Endothelial cell of umbilical vein (primary cell): ENCODE results near the gene NUDT22. TPM values are rescaled to one million over a fixed set of nuclear protein-coding genes. Genes with fewer than 3 reads are reported as not detected.

Experiments
- BruUV-seq: library from RNA; stranded (reverse); fragments of 400-500 nt; replicated peaks from 2 replicates; lab custom pipeline; 2021; lab: Mats Ljungman, UMichigan
- CTCF ChIA-PET: fragments of 300-600, 350-600 bp; sonication (Branson Sonifier 250); formaldehyde crosslinking; loops from one replicate; lab custom pipeline; 2021; ENCODE audit warnings: antibody characterized with exemption, inconsistent platforms; lab: Charles Lee
- POLR2A ChIA-PET: fragments of 300-600, 350-600 bp; sonication (Branson Sonifier 250); formaldehyde crosslinking; loops from one replicate; lab custom pipeline; 2021; ENCODE audit warnings: antibody characterized with exemption, inconsistent platforms; lab: Charles Lee
- DNase-seq: peaks from one replicate; pipeline ENCODE4 v3.0.0-alpha.2; 2011; ENCODE audit warnings: low read depth, low spot score
- FAIRE-seq: peaks from 2 replicates; lab custom pipeline; 2011; peaks lifted over from hg19 to GRCh38; lab: Jason Lieb, UNC
- H2AFZ ChIP-seq: 2 replicates; pipeline ENCODE4 v1.6.0; 2012; ENCODE audit warnings: low read depth, low read length, control low read depth, inconsistent platforms
- H3K27ac ChIP-seq: 2 replicates; pipeline ENCODE4 v1.5.1; 2011; ENCODE audit warnings: low read depth, mild to moderate bottlenecking, control low read depth, low read length, moderate library complexity; ENCODE audit not compliant: insufficient read depth
- H3K27me3 ChIP-seq, 2 experiments: 2 replicates each; pipeline versions ENCODE4 v1.6.0 to v1.6.1; 2011; ENCODE audit warnings: low read length in 2 of 2, mixed read lengths in 1 of 2; ENCODE audit not compliant: control insufficient read depth in 2 of 2, insufficient read depth in 2 of 2
- H3K36me3 ChIP-seq, 2 experiments: 2 replicates in 1 of 2; 3 replicates in 1 of 2; pipeline ENCODE4 v1.5.1; 2011; ENCODE audit warnings: low read length in 2 of 2, mild to moderate bottlenecking in 1 of 2, moderate library complexity in 1 of 2; ENCODE audit not compliant: control insufficient read depth in 2 of 2, insufficient read depth in 2 of 2; ENCODE audit errors: extremely low read depth in 1 of 2
- H3K4me1 ChIP-seq: 3 replicates; pipeline ENCODE4 v1.5.1; 2011; ENCODE audit warnings: mild to moderate bottlenecking, low read length; ENCODE audit not compliant: control insufficient read depth, insufficient read depth; ENCODE audit errors: extremely low read depth
- H3K4me2 ChIP-seq: 2 replicates; pipeline ENCODE4 v1.6.1; 2011; ENCODE audit warnings: low read length, control low read depth, mixed read lengths; ENCODE audit not compliant: insufficient read depth
- H3K4me3 ChIP-seq, 3 experiments: fragments of 200-600 bp in 1 of 3; sonication (generic), shearing (Covaris generic) in 1 of 3; replicated peaks in 1 of 3; 2 replicates each; pipeline ENCODE4 v1.5.1; 2011 to 2016; ENCODE audit warnings: control low read depth in 3 of 3, low read length in 3 of 3, mild to moderate bottlenecking in 2 of 3, inconsistent platforms in 1 of 3, low read depth in 1 of 3, moderate library complexity in 1 of 3; ENCODE audit not compliant: insufficient read depth in 1 of 3
- H3K79me2 ChIP-seq: 2 replicates; pipeline ENCODE4 v1.6.0; 2012; ENCODE audit warnings: low read length, inconsistent platforms; ENCODE audit not compliant: control insufficient read depth, insufficient read depth
- H3K9ac ChIP-seq: replicated peaks from 2 replicates; pipeline ENCODE3; 2011; ENCODE audit warnings: low read length, control low read depth; ENCODE audit not compliant: insufficient read depth; ENCODE audit errors: extremely low read depth
- H3K9me1 ChIP-seq: replicated peaks from 3 replicates; pipeline ENCODE4 v1.6.0; 2011; ENCODE audit warnings: mild to moderate bottlenecking, low read length; ENCODE audit not compliant: control insufficient read depth, insufficient read depth; ENCODE audit errors: extremely low read depth
- H3K9me3 ChIP-seq: replicated peaks from 2 replicates; pipeline ENCODE4 v1.5.1; 2012; ENCODE audit warnings: low read length, inconsistent platforms; ENCODE audit not compliant: control insufficient read depth, insufficient read depth
- H4K20me1 ChIP-seq: replicated peaks from 2 replicates; pipeline ENCODE3; 2011; ENCODE audit warnings: mild to moderate bottlenecking, low read length; ENCODE audit not compliant: control insufficient read depth, insufficient read depth; ENCODE audit errors: extremely low read depth
- FOS ChIP-seq: IDR thresholded peaks from 2 replicates; pipeline ENCODE4 v1.6.1; 2011; ENCODE audit warnings: mild to moderate bottlenecking, low read length, moderate library complexity, borderline replicate concordance; ENCODE audit not compliant: insufficient read depth
- JUN ChIP-seq: IDR thresholded peaks from 2 replicates; pipeline ENCODE4 v1.6.1; 2011; ENCODE audit warnings: borderline replicate concordance, low read depth; ENCODE audit not compliant: insufficient read length, insufficient read depth
- MAX ChIP-seq: IDR thresholded peaks from 2 replicates; pipeline ENCODE4 v1.6.1; 2011; ENCODE audit not compliant: insufficient read depth, insufficient read length
- POLR2A ChIP-seq: IDR thresholded peaks from 2 replicates; pipeline ENCODE4 v1.6.1; 2012; ENCODE audit warnings: low read depth, mild to moderate bottlenecking, control low read depth, low read length
- POLR2AphosphoS5 ChIP-seq: IDR thresholded peaks from 2 replicates; pipeline ENCODE4 v1.6.1; 2012; ENCODE audit warnings: low read depth, mild to moderate bottlenecking, control low read depth, low read length, moderate library complexity; ENCODE audit not compliant: insufficient read depth
- dilution Hi-C: fragments of 300-500 bp; cut with MboI; formaldehyde crosslinking; loops from one replicate; pipeline ENCODE4 v1.15.0; 2019; ENCODE audit warnings: low sequenced_read_pairs; ENCODE audit not compliant: extremely low pct_ligation_motif_present
- intact Hi-C: fragments of 100-400 bp; cut with micrococcal nuclease; formaldehyde crosslinking; loops from one replicate; pipeline ENCODE4 v1.10.0; 2022
- polyA plus RNA-seq, 4 experiments: library from polyadenylated mRNA; depleted of rRNA in 3 of 4; stranded (reverse) in 3 of 4; unstranded in 1 of 4; fragments of >200 nt; gene quantifications; 2 replicates each; pipeline versions ENCODE4 v1.2.1 to v1.2.3, GENCODE V29; 2011 to 2012; ENCODE audit warnings: missing spikeins in 1 of 4
- total RNA-seq: library from RNA; stranded (reverse); gene quantifications from 2 replicates; pipeline ENCODE4 v1.2.3, GENCODE V29; 2021

Gene NUDT22
- total and polyA plus RNA-seq, 2 donors (not counting 3 experiments of a cell fraction or from before 2014, with no cell fraction given), result 37.8 to 54.8 TPM

- Histone ChIP-seq H3K4me1 (peaks cover 15% of the 10 kb centered on the region), H3K9ac (peak overlapping the region; percentile 73), H3K4me3 (peak overlapping the region; percentile 36 to 75 (median 67)), H3K27me3 (no peaks in the 10 kb centered on the region), H3K9me1 (no peaks in the 10 kb centered on the region), H3K36me3 (peaks cover 6 to 18% of the 10 kb centered on the region in 2 experiments), H2AFZ (peak overlapping the region; percentile 42), H3K4me2 (no peak overlapping the region), H3K79me2 (peaks cover 38% of the 10 kb centered on the region), H3K9me3 (no peaks in the 10 kb centered on the region), H3K27ac (peak overlapping the region; percentile 88), H4K20me1 (no peaks in the 10 kb centered on the region)
- POLR2A ChIA-PET, result interaction anchor here (0.7 to 1.0 kb wide), 4 partner anchors 15 to 30 kb away, joined by 3 to 10 read pairs (median 3); partner anchors contain the start of genes NUDT22 and TRPT1
- dilution Hi-C loops, result no loop called here
- CTCF ChIA-PET, result interaction anchor here (0.8 to 4.1 kb wide), 5 partner anchors 36 to 115 kb away, joined by 3 to 27 read pairs (median 5); partner anchors contain the start of gene STIP1
- peak; percentile 97 for FAIRE-seq
- BruUV-seq, result no TSS peak
- DNase-seq, result peak; percentile 99
- intact Hi-C loops, result loop anchor here (1.0 to 5.0 kb wide), 6 partner anchors 11 to 240 kb away; partner anchors contain the start of genes DNAJC4, ESRRA, NUDT22 and RPS6KA4
- TF ChIP-seq POLR2A, result peak; percentile 35
- no peak for TF ChIP-seq POLR2AphosphoS5
Measured at GRCh38 chr11:64241241-64241490, 15.1 kb downstream of the NUDT22 start.

- no peak overlapping the region for H2AFZ ChIP-seq
- DNase-seq (no peak), FAIRE-seq (peak; percentile 72)
- peaks cover 6 to 18% of the 10 kb centered on the region in 2 experiments for H3K36me3 ChIP-seq
- ChIA-PET POLR2A (interaction anchor here (0.7 to 1.0 kb wide), 4 partner anchors 16 to 30 kb away, joined by 3 to 10 read pairs (median 3); partner anchors contain the start of genes NUDT22 and TRPT1), CTCF (interaction anchor here (0.8 to 5.0 kb wide), 6 partner anchors 37 to 115 kb away, joined by 3 to 36 read pairs (median 6); partner anchors contain the start of genes CATSPERZ and STIP1)
- H3K9ac ChIP-seq, result peak overlapping the region; percentile 65
- H3K27ac ChIP-seq, result peak overlapping the region; percentile 24
- H3K9me1 ChIP-seq, result no peaks in the 10 kb centered on the region
- dilution Hi-C loops (no loop called here), intact Hi-C loops (loop anchor here (1.0 to 5.0 kb wide), 6 partner anchors 11 to 241 kb away; partner anchors contain the start of genes DNAJC4, ESRRA, NUDT22 and RPS6KA4)
- H3K9me3 ChIP-seq, result no peaks in the 10 kb centered on the region
- H3K4me2 ChIP-seq, result peak overlapping the region; percentile 55
- H3K27me3 ChIP-seq, result no peaks in the 10 kb centered on the region
- no TSS peak for BruUV-seq
- peaks cover 40% of the 10 kb centered on the region for H3K79me2 ChIP-seq
- peak; percentile 52 for TF ChIP-seq POLR2A
- no peak for TF ChIP-seq JUN
- TF ChIP-seq FOS, result no peak
- peak; percentile 5 for TF ChIP-seq MAX
- TF ChIP-seq POLR2AphosphoS5, result peak; percentile 79
- H4K20me1 ChIP-seq, result no peaks in the 10 kb centered on the region
- peaks cover 15% of the 10 kb centered on the region for H3K4me1 ChIP-seq
- H3K4me3 ChIP-seq, result peak overlapping the region; percentile 61 to 93 (median 67)
Measured at GRCh38 chr11:64241491-64242374, 15.7 kb downstream of the NUDT22 start.
